HFF-Myc (cell line): ENCODE results near the gene DLGAP1.

ENCODE experiments used
- DNase-seq: peaks from one replicate; pipeline ENCODE4 v3.0.0-alpha.2; 2011; ENCODE audit warnings: low read depth; ENCODE audit errors: extremely low read depth
- H3K4me3 ChIP-seq: replicated peaks from 2 replicates; pipeline ENCODE4 v1.5.1; 2011; ENCODE audit warnings: low read depth, mild to moderate bottlenecking, control low read depth, low read length
- TF ChIP-seq, protein P1 (sequence below): IDR thresholded peaks from 2 replicates; pipeline ENCODE4 v1.5.1; 2012; ENCODE audit warnings: mild to moderate bottlenecking, low read depth, low read length, control low read depth; ENCODE audit errors: missing control alignments

The DLGAP1 gene

DNA sequence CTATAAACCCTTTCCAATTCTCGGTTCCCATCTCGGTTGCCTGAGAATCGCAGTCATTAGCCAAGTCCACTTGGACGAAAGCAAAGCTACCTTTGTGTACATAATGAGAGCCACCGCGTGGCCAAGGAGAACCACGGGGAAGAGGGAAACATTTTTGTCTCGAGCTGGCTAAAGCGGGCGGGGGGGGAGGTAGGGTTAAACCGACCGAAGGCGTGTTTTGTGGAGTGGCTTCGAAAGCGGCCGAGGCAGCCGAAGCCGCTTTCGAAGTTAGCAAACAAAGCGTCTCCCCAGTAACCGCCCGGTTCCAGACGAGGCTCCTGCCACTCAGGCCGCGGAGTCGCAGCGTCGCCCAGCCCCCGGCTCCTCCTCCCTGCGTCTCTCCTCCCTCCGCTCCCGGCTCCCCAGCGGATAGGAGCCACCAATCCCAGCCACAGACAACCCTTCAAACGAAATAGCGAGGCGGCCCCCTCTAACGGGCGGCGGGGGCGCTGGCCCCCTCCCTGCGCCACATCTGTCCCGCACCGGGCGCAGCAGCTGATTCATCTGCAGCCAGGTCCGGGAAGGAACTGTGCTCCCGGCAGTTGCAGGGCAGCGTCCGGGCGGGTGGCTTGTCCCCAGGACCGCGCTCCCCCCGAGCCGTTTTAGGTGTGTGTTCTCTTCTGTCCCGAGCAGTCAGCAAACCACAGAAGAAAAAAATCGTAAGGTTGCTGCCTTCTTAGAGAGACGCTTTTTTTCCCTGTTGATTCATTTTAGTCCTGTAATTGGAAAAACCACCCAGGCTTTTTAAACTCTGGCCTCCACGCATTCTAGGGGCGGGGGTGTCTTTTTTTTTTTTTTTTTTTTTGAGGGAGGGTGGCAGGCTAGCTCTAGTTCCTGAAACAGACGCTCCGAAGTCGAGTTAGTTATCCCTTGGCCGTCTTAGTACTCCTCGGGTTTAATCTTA, 1006.9 kb downstream of the DLGAP1 start:
- peak; percentile 91 for DNase-seq
- H3K4me3 ChIP-seq: peak overlapping the region; percentile 79
- TF ChIP-seq, protein P1, sequence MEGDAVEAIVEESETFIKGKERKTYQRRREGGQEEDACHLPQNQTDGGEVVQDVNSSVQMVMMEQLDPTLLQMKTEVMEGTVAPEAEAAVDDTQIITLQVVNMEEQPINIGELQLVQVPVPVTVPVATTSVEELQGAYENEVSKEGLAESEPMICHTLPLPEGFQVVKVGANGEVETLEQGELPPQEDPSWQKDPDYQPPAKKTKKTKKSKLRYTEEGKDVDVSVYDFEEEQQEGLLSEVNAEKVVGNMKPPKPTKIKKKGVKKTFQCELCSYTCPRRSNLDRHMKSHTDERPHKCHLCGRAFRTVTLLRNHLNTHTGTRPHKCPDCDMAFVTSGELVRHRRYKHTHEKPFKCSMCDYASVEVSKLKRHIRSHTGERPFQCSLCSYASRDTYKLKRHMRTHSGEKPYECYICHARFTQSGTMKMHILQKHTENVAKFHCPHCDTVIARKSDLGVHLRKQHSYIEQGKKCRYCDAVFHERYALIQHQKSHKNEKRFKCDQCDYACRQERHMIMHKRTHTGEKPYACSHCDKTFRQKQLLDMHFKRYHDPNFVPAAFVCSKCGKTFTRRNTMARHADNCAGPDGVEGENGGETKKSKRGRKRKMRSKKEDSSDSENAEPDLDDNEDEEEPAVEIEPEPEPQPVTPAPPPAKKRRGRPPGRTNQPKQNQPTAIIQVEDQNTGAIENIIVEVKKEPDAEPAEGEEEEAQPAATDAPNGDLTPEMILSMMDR: no peak

- no peak for DNase-seq
- peak overlapping the region; percentile 79 for H3K4me3 ChIP-seq
- TF ChIP-seq, protein P1: no peak
These were observed 1007.8 kb downstream of the DLGAP1 start for GRCh38 chr18:3447068-3447894.
